ENCODE data around the gene POLG.
"Not testable (repeated sequence)": the region's sequence is repeated elsewhere in the genome, so short reads cannot be mapped to it uniquely, and the experiment has no call there.

The POLG gene

GRCh38 chr15:89277281-89277680, 57.3 kb downstream of the POLG start:
- not testable (repeated sequence) for DNase-seq
